NCI-H774 (cell line): ENCODE results near the gene SOX13.

ENCODE experiments used
- DNase-seq: peaks from one replicate; lab custom pipeline; 2025; lab: John Stamatoyannopoulos, UW

SOX13 gene

GRCh38 chr1:204154568-204155255, 81.8 kb downstream of the SOX13 start:
- DNase-seq: no peak

- no peak for DNase-seq
Measured at GRCh38 chr1:204155881-204156280, 83.0 kb downstream of the SOX13 start.

GRCh38 chr1:204157962-204158361, 85.0 kb downstream of the SOX13 start:
- DNase-seq: no peak

GRCh38 chr1:204161609-204162493, 88.9 kb downstream of the SOX13 start:
- no peak for DNase-seq

GRCh38 chr1:204162494-204163074, 89.7 kb downstream of the SOX13 start:
- DNase-seq: peak; percentile 70

- DNase-seq: no peak
Measured at GRCh38 chr1:204166219-204166618, 93.3 kb downstream of the SOX13 start, which contains the start of gene REN. REN (minus strand) TSS chr1:204166337; CDS start chr1:204166293, 44 bp downstream.

- DNase-seq: no peak
Measured at GRCh38 chr1:204167730-204168129, 94.8 kb downstream of the SOX13 start.

- DNase-seq: no peak
Measured at GRCh38 chr1:204169858-204170257, 96.9 kb downstream of the SOX13 start.

- no peak for DNase-seq
Measured at GRCh38 chr1:204170494-204171155, 97.7 kb downstream of the SOX13 start.

- no peak for DNase-seq
Measured at GRCh38 chr1:204171751-204172178, 98.8 kb downstream of the SOX13 start.

- DNase-seq: no peak
Measured at GRCh38 chr1:204172404-204173029, 99.6 kb downstream of the SOX13 start.

GRCh38 chr1:204174958-204175357, 102.0 kb downstream of the SOX13 start:
- no peak for DNase-seq

- DNase-seq: no peak
Measured at GRCh38 chr1:204176049-204176448, 103.1 kb downstream of the SOX13 start.

GRCh38 chr1:204177133-204177532, 104.2 kb downstream of the SOX13 start:
- DNase-seq: no peak
